HG02610 (cell line): Measurements from ENCODE around the gene NXPH2.

Experiments
- ATAC-seq: cut with Tn5 transposase; IDR thresholded peaks from one replicate; pipeline ENCODE4 v1.9.1; 2021; ENCODE audit warnings: mild to moderate bottlenecking, moderate library complexity; ENCODE audit not compliant: unreplicated experiment

The NXPH2 gene

GRCh38 chr2:138712212-138712979 is 67.8 kb downstream of the NXPH2 start:
- peak; percentile 95 for ATAC-seq

GRCh38 chr2:138711812-138712211 is 68.4 kb downstream of the NXPH2 start:
- peak; percentile 24 for ATAC-seq

GRCh38 chr2:138708682-138709241 is 71.4 kb downstream of the NXPH2 start:
- ATAC-seq = no peak

- no peak for ATAC-seq
Measured at GRCh38 chr2:138707392-138708074, 72.7 kb downstream of the NXPH2 start.

GRCh38 chr2:138703242-138703641 is 76.9 kb downstream of the NXPH2 start:
- no peak for ATAC-seq

- no peak for ATAC-seq
Measured at GRCh38 chr2:138700716-138701115, 79.5 kb downstream of the NXPH2 start.

- ATAC-seq = no peak
Measured at GRCh38 chr2:138699421-138699820, 80.8 kb downstream of the NXPH2 start.

- ATAC-seq = no peak
Measured at GRCh38 chr2:138698428-138698827, 81.8 kb downstream of the NXPH2 start.

GRCh38 chr2:138691667-138692066 is 88.5 kb downstream of the NXPH2 start:
- no peak for ATAC-seq

- ATAC-seq = no peak
Measured at GRCh38 chr2:138689705-138690104, 90.5 kb downstream of the NXPH2 start.

GRCh38 chr2:138682163-138682562 is 98.0 kb downstream of the NXPH2 start:
- ATAC-seq = no peak

GRCh38 chr2:138677221-138677620 is 103.0 kb downstream of the NXPH2 start:
- ATAC-seq = no peak

GRCh38 chr2:138676619-138677021 is 103.6 kb downstream of the NXPH2 start:
- ATAC-seq = no peak

GRCh38 chr2:138671566-138671965 is 108.6 kb downstream of the NXPH2 start:
- ATAC-seq = no peak

GRCh38 chr2:138670734-138671133 is 109.5 kb downstream of the NXPH2 start:
- ATAC-seq = no peak

- ATAC-seq = no peak
Measured at GRCh38 chr2:138665937-138666336, 114.3 kb downstream of the NXPH2 start.

GRCh38 chr2:138658187-138658894 is 121.8 kb downstream of the NXPH2 start:
- ATAC-seq = no peak

GRCh38 chr2:138654146-138654545 is 126.0 kb downstream of the NXPH2 start:
- ATAC-seq = no peak

GRCh38 chr2:138652378-138652777 is 127.8 kb downstream of the NXPH2 start:
- ATAC-seq = no peak

- ATAC-seq = no peak
Measured at GRCh38 chr2:138649571-138649970, 130.6 kb downstream of the NXPH2 start.

GRCh38 chr2:138648606-138649005 is 131.6 kb downstream of the NXPH2 start:
- ATAC-seq = no peak
